HG03439 (cell line): Measurements from ENCODE around the gene OR10G8.
"Not testable (repeated sequence)": the region's sequence is repeated elsewhere in the genome, so short reads cannot be mapped to it uniquely, and the experiment has no call there.

Source experiments
- ATAC-seq: cut with Tn5 transposase; IDR thresholded peaks from one replicate; pipeline ENCODE4 v1.9.1; 2021; ENCODE audit warnings: mild to moderate bottlenecking, moderate library complexity; ENCODE audit not compliant: unreplicated experiment

Gene OR10G8, protein sequence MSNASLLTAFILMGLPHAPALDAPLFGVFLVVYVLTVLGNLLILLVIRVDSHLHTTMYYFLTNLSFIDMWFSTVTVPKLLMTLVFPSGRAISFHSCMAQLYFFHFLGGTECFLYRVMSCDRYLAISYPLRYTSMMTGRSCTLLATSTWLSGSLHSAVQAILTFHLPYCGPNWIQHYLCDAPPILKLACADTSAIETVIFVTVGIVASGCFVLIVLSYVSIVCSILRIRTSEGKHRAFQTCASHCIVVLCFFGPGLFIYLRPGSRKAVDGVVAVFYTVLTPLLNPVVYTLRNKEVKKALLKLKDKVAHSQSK

DNA sequence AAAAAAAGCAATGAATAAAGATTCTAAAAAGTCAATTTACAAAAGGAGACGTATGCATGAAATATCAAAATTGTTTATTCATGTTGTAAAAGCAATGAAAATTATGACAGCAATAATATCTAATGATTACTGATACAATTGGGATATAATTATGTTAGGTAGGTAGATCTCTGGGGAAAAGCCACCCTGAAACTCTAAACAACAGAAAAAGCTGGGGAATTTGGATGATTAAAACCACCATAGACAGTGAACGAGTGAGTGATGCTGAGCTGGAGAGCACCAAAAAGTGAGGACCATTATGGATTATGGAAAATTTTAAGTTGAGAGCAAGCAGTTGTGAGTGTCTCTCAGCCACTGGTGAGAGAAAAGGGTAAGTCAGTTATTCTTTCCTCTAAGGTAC is at the start of gene OR10G8:
Gene OR10G8 (plus strand): TSS at position 301 of the 400 bp plus-strand sequence. CDS start 2,825 bp downstream, outside the sequence.
- no peak for ATAC-seq

DNA sequence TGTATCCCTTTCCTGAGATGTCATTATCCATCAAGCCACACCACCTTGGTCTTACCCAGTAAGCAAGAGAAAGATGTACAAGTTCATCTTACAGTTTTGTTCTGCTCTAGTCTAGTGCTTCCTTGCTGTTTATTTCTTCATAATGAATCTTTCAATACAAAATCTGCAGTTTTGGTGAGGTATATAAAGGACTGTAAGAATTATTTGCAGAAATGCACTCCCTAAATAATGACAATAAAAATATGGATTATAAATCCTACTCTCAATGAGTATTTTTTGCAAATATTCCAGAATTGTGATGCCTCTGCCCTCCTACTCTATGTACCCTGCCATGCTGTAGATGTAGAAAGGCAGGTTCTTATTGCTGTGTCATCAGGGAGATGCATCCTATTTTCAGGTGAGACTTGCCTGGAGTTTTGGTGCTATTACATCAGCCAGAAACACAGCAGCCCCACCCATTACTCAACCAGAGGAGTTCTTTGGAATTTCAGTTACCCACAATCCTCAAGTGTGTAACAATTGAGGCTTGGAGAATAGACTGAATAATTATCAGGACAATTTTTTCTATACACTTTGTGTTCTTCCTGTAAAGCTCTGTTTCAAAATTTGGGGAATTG is 48.8 kb upstream of the OR10G8 start, which contains the start of gene OR10S1:
Gene OR10S1 (minus strand): TSS at position 51 of the 617 bp plus-strand sequence. CDS start 117 bp downstream, outside the sequence.
- no peak for ATAC-seq

DNA sequence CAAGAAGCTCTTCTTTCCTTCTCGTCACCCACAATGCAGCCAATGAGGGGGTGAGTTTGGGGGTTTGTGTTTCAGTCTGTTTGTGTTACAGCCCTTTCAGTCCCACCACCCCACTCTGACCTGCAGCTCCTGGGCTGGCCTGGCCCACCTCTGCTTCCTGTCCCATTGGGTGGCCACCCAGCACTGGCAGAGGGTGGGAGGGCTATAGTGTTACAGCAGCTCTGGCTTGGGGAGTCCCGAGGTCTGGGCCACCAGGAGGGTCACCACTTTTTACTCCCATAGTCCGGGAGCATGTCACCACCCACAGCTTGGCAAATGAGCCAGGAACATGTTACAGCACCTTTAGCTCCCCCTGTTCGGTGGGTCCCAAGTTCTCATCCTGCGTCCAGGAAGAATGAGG is 47.3 kb upstream of the OR10G8 start:
- no peak for ATAC-seq

DNA sequence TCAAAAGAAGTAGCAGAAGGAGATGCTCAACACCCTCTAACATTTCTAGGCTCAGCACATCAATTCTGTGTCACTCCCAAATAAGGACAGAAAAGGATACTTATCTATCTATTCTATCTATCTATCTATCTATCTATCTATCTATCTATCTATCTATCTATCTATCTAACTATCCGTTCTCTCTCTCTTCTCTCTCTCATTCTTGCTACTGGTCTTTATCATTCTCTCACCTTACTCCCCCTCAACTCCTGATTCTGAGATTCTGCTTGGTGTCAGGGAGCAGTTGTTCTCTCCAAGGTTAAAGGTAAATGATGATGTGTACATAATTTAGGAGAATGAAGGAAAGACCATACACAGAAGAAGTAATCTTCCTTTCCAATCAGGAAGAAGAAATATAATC is 31.5 kb upstream of the OR10G8 start, which contains the start of gene OR10G6:
Gene OR10G6 (minus strand): TSS at position 43 of the 400 bp plus-strand sequence. CDS start 0 bp downstream, at position 43.
- no peak for ATAC-seq

DNA sequence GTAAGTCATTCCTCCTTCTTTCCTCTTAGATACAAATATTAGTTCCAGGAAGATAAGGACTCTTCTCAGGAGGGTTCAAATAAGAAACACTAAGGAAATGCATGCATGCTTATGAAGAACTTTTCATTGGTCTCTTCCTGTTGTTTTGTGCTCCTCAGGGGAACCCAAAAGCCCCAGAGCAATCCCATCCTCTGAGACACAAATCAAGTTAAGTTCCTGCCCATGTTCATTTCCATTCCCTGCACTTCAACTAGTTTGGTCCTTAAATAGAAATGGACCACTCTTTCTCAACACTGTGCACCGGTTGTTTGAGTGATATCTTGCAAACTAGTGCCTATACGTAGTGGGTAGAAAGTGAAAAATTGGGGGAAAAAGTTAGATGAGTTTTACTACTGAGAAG is 13.9 kb upstream of the OR10G8 start, which contains the start of gene OR10G4:
Gene OR10G4 (plus strand): TSS at position 301 of the 400 bp plus-strand sequence. CDS start 2,578 bp downstream, outside the sequence.
- ATAC-seq: no peak

DNA sequence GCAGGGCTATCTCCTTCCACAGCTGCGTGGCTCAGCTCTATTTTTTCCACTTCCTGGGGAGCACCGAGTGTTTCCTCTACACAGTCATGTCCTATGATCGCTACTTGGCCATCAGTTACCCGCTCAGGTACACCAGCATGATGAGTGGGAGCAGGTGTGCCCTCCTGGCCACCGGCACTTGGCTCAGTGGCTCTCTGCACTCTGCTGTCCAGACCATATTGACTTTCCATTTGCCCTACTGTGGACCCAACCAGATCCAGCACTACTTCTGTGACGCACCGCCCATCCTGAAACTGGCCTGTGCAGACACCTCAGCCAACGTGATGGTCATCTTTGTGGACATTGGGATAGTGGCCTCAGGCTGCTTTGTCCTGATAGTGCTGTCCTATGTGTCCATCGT is 10.8 kb upstream of the OR10G8 start:
- not testable (repeated sequence) for ATAC-seq

DNA sequence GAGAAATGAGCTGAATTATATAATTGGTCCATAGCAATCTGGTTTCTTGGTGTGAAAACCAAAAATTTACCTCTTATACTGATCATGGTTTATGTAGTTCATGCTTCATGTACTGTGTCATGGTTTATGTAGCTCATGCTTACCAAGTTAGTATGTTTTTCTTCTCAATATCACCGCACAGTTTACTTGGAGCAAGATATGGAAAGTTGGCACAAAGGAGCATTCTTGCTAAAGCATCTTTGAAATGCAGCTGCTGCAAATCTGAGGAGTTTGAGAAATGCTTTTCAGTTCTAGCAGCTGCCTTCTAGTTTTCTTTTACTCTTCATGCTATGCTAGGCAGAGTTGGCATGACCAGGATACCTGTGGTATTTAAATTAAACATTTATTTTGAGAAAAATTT is 10.1 kb downstream of the OR10G8 start:
- ATAC-seq: no peak

DNA sequence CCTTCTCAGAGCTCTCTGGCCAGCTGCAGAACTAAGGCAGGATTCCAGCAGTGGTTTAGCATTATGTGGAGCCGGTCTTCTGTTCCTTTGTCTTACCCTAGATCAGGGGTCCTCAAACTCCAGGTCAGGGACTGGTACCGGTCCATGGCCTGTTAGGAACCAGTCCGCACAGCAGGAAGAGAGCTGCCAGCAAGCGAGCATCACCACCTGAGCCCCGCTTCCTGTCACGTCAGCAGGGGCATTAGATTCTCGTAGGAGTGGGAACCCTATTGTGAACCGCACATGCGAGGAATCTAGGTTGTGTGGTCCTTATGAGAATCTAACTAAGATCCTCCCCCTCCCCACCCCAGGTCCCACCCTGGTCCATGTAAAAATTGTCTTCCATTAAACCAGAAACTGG is 13.0 kb downstream of the OR10G8 start:
- ATAC-seq: no peak

DNA sequence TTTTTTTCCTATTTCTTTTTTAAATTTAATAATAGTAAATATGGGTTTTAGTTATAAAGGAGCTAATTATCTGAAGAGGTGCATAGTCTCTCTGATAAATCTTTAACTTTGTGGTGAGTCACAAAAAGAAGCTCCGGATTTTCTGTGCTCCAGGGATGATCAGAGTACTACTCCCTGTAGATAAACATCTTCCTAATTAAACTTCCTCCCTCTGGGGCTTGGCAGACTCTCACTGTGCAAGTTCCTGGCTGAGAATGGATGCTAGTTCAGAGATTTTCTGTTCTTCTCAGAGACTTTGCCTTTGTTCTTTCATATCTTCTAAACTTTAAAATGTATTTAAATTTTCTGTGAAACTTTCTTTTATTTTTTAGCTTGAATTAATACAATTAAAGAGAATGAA is 14.7 kb downstream of the OR10G8 start, which contains the start of gene OR10G7:
Gene OR10G7 (minus strand): TSS at position 72 of the 400 bp plus-strand sequence. CDS start 2,324 bp downstream, outside the sequence.
- no peak for ATAC-seq

DNA sequence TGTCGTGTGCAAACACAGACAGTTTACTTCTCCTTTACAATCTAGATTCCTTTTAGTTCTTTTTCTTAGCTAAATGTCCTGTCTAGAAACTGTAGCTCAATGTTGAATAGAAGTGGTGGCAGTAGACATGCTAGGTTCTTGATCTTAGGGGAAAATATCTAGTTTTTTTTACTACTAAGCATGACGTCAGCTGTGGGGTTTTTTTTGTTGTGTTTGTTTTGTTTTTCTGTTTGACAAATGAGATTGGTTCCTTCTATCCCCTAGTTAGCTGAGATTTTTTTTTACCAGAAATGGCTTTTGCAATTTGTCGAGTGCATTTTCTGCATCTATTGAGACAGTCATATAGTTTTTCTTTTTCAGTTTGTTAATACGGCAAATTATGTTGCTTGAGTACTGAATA is 16.8 kb downstream of the OR10G8 start:
- no peak for ATAC-seq

DNA sequence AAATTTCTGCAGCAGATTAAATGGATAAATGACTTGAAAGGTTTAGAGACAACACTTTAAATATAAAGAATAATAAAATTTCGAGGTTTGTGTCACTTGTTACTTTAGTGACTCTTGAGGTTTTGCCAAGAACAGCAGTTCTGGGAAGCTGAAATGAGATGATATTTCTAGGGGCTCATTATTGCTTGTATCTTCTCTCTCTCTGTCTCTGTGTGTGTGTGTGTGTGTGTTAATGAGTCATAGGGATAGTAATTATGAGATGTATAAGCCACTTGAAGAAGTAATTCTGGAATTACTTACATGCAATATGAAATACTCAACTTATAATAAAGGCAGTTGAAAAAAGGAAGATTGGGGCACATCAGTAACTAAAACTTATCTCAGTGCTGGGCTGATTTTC is 24.1 kb downstream of the OR10G8 start:
- ATAC-seq: no peak

DNA sequence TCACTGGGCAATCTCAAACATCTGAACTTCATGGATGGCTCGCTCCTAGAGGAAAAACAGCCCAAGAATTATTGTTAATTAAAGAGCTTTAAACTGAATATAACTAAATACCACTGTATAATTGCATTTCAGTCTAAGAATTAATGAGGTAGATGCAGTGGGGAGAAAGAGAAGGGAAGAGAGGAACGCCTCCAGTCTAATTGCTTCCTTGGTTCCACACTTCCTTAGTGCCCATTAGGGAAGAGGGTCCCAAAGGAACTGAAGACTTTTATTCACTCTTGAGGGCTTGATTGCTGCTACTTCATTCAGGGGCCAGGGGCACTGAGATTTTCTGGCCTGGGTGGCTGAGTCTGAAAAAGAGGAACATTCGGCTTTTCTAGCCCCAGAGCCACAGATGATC is 26.4 kb downstream of the OR10G8 start:
- ATAC-seq: no peak

DNA sequence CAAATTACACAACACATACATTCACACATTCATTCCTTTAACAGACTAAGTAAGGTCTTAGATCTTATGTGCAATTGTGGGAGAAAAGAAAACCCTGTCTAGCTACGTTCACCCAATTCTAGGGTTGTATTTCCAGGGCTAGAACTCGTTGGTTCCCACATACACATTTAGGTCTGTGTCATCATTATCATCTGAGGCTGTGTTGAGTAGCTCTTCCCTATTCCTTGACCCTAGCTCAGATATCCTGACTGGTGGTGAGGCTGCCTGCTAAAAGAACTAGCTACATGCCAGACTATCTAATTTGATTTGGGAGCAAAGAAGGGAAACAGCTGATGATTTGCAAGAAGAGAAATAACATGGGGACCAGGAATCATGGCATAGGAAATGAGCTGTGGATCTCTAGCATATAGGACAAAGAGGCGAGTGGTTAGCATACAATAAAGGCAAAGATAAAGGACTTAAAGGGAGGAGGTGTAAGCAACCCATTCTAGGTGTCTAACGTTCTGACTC is 42.1 kb downstream of the OR10G8 start:
- no peak for ATAC-seq

DNA sequence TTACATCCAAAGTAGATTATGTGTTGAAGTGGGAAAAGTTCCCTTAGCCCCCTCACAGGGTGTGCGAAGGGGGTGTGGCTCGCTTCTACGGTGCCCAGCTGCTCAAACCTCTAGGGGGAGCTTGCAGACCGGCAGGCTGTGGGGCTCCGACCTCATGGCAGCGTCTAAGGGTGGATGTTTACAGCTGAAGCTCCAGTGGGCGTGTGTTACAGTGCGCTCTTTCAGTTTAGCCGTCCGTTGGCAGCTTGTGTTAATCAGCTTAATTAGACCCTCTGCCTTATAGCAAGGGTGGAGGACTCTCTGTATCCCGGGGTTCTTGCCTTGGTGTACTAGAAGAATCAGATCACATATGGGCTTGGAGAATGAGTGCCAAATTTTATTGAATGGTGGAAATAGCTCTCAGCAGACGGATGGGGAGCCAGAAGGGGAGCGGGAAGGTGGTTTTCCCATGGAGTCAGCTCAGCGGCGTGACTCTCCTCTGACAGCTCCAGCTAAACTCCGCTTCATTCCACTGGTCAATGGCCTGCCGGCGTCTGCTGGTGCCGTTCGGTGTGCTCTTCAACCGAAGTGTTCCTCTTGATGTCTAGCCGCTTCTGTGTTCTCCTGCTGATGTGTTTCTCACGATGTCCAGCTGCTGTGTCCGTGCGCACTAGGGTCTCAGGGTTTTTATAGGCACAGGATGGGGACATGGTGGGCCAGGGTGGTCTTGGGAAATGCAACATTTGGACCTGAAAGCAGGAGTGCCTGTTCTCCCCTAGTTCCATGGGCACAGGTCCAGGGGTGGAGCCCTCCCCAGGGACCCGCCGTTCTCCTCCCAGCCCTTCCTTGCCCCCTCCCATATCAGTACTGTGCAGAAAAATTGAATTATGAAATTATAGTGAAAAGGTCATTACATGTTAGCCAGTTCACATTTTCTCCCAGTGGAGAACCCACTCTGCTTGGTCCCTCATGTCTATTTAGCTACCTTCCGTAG is 43.1 kb downstream of the OR10G8 start:
- peak; percentile 81 for ATAC-seq

DNA sequence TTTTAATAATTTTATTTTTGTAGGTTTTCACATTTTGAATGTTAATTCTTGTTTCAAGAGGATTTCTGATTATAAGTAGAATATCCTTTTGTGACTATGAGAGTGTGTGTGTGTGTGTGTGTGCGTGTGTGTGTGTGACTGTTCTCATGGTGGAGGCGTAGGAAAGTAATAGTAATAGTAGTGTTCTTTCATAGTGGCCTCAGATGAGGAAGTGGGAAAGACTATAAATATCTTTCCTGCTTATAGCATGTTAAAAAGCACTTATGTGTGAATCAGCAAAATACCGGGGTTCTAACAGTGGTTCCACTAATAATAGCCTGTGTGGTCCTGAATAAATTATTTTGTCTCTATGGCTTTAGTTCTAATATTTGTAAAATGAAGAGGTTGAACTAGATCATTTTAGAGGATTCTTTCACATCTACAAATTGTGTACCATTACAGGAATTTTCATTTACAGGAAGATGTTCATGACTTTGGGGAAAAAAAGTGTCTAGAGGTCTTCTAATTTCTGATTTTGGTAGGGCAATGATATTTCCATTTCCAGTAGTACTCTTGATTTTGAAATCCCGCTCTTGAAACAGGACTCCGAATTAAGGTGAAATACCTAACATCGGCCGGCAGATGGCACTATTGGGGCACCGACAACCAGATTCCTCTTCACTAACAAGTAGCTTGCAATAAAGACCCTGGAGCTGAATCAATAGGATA is 44.5 kb downstream of the OR10G8 start:
- peak; percentile 74 for ATAC-seq

DNA sequence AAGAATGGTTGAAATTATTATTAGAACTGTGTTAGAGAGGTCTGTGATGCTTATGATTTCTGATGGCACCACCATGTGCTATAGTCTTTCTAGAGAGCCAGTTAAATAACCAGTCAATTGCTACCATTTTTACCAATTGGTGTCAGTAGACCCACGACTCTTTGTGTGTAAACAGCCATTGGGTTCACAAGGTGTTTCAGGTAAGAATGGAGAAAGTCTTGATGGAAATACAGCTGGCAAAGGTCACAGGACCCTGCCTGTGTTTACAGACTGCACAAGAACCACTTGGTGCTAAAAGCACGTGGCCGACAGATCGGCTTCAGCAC is 45.0 kb downstream of the OR10G8 start:
- peak; percentile 3 for ATAC-seq

DNA sequence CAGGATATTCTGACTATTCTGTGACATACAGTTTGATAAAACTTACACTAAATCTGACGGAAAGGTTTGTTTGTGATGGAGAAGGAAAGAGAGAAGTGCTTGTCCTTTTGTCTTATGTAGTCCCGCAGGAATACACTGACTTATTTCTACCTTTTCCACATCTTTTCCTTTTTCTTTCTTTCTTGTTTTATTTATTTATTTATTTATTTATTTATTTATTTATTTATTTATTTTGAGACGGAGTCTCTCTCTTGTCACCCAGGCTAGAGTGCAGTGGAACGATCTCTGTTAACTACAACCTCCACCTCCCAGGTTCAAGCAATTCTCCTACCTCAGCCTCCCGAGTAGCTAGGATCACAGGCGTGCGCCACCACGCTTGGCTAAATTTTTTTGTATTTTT is 45.5 kb downstream of the OR10G8 start:
- no peak for ATAC-seq

DNA sequence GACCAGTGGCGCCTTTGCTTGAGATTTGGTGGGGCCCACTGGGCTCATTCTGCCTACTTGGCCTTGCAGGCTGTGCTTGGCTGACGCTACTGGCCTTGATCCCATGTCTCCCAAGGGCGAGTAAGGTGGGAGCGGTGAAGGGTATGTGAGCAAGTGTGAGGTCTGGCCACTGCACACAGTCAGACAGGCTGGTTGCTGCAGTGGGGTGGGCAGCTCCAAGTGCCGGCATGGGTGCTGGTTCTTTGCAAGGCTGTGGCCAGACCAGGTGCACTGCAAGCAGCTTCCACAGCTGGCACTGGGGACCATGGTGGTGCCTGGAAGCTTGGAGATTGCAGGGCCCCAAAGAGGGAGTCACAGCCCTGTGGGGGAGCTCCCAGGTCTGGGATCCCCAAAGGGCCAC is 48.0 kb downstream of the OR10G8 start:
- ATAC-seq: no peak

DNA sequence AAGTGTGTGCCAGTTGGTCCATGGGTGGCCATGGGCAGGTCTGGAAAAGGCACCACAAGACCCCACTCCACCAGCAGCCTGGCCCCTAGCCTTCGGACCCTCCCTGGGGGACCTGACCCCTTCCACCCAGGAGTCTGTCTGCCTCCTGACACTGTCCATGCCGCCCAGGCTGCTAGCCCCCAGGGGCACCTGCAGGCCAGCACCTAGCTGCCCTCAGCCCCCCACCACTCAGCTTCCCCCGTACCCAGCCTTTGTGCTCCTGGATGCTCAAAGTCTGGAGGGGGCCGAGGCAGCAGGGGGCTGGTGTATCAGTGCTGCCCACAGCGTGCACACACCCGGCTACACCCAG is 48.9 kb downstream of the OR10G8 start:
- no peak for ATAC-seq
